ENCODE results near the gene SLC36A1.
"Not testable (repeated sequence)": the region's sequence is repeated elsewhere in the genome, so short reads cannot be mapped to it uniquely, and the experiment has no call there.

SLC36A1 gene

DNA sequence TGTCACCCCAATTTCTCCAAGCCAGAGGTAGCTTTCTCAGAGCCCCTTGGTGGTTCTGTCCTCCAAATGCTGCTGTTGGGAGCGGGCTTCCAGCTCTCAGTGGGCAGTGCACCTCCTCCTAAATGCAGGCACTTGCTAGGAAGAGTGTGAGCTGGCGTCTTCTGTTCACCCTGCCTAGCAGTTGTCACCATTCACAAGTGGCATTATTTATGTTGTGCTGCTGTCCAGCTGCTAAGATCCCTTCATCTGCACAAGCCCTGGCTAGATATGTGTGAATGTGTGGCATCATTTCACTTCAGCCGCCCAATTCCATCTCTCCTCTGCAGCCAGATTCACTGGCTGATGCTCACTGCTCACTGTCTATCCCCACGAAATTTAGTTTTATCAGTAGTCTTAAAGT is 43.7 kb downstream of the SLC36A1 start:
- no peak for DNase-seq

DNA sequence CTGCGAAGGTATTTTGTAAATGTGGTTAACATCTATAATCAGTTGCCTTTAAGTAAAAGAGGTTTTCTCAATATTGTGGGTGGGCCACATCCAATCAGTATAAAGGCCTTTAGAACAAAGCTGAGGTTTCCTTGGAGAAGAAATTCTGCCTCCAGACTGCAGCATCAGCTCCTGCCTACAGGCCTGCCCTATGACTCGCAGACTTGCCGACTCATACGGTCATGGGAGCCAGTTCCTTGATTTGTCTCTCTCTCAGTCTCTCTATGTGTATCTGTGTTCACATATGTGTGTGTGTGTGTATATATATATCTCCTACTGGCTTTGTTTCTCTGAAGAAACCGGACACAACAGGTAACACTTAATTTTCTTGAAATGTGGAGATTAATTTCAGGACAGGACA is 45.3 kb downstream of the SLC36A1 start:
- peak; percentile 51 for DNase-seq

DNA sequence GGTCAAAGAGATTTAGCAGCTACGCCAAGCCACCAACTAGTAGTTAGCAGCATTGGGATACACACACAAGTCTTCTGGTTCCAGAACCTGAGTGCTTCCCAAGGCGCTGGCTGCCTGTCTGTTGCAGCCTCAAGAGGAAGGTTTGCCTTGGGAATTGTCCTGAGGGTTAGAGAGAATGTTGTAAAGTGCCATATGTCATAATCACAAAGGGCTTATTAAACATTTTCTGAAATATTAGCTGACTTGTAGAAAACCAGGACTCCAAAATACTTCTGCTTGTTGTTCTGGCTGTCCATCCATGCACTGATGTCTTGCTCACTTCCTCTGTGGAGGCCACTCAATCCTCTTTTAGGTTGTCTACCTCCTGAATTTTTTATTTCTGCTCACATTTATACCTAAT is 46.3 kb downstream of the SLC36A1 start:
- DNase-seq, result no peak

DNA sequence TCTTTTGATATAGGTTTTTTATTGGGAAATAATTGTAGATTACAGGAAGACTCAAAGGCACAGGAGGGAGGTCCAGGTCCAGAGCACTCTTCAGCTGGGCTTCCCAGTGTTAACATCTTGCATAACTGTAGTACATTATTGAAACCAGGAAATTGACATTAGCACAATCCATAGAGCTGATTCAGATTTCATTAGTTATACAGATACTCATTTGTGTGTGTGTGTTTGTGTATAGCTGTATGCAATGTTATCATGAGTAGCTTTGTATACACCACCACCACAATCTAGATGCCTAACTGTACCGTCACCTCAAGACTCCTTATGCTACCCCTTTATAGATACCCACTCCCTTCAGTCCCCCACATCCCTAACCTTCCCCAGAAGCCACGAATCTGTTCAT is 47.9 kb downstream of the SLC36A1 start:
- no peak for DNase-seq

DNA sequence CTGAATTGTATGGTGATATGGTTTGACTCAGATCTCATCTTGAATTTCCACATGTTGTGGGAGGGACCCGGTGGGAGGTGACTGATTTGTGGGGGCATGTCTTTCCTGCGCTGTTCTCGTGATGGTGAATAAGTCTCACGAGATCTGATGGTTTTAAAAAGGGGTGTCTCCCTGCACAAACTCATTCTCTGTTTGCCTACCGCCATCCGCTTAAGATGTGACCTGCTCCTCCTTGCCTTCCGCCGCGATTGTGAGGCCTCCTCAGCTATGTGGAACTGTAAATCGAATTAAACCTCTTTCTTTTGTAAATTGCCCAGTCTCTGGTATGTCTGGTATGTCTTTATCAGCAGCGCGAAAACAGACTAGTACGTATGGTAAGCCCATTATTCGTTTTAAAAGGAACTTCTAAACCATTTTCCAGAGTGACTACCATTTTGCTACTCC is 48.7 kb downstream of the SLC36A1 start:
- DNase-seq, result no peak

DNA sequence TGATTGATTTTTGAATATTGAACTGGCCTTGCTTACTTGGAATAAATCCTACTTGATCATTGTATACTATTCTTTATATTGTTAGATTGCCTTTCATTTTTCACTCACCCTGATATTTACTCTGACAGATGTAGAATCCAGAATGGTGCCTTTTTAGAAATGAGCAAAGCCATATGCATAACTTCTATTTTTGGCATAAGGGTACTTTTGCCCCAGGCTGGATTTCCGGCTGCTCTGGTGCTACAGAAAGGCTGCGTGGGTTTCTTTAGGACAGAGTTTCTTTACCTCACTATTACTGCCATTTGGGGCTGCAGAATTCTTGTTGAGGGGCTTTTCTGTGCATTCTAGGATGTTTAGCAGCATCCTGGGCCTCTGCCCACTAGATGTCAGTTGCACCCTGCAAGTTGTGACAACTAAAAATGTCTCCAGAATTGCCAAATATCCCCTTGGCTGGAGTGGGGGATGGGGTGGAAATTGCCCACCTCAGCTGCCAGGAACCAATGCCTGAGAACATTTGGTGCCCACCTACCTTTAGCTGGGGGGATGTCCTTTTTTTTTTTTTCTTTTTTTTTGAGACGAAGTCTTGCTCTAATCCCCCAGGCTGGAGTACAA is 50.1 kb downstream of the SLC36A1 start:
- DNase-seq, result no peak

DNA sequence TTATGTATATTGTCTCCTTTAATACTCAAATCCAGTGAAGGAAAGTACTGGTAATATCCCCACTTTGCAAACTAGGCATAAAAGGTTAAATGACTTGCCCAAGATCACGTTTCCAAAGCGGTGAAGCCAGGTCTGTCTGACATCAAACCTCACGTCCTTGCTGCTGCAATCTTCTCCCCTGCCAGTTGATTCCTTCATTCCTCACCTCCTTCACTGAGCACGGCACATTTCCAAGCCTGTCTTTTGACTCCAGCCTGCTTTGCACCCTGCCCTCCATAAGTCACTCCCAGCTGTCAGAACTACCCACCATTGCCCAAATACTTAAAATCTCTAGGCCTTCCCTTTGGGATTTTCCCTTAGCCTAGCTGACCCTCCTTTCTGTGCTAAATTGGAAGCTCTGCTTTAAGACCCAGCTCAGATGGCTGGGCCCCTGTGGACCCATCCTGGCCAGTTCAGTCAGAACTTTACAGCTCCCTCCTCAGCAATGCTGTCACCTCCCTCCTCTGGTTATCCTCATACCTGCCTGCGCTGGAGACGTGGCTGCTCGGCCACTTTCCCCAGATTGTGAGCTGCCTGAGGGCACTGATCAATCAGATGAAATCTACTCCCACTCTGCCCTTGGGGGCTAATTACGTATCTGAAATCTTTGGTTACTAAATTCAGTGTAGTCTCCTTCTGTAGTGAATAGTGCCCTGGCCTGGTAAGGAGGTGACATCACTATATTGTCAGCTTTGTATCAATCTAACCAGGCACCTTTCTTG is 51.2 kb downstream of the SLC36A1 start:
- no peak for DNase-seq

DNA sequence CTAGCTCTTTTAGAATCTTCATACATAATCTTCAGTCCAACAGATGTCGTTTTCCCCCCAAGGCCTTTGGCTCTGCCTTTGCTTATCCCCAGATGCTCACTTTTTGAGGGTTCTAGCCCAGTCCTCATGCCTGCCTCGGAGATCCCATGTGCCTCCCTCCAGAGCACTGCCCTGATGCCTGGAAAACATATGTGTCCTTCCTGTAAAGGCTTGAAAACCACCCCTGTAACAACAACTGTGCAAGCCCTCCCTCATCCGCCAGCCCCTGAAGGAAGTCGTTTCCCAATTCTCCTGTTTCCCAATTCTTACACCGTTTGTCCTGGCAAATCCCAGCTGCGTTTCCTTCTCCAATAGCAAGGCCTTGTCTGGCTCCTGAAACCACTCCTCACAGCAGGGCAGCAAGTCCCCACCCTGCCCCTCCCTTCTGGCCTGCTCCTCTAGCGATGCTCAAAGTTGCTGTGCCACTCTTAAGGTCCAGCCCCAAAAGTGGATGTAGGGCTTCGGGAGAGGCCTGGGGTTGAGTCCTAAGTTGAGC is 52.2 kb downstream of the SLC36A1 start:
- DNase-seq, result no peak

DNA sequence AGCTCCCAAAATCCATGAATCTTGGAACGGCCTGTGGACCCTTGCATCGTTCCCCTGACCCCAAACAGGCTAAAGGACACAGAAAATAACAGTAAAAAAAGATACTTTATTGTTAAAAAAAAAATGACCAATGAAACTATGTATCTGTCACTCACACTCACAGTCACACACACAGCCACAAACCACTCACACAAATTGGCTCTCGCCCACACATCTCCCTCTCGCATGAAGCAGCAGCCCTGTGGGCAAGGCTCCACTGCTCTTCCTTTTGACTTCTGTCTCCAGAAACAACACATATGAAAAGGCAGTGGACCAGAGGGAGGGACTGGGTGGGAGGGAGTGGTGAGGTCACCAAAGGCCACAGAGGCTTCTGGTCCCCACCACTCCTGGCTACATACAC is 56.6 kb downstream of the SLC36A1 start:
- peak; percentile 8 for DNase-seq

DNA sequence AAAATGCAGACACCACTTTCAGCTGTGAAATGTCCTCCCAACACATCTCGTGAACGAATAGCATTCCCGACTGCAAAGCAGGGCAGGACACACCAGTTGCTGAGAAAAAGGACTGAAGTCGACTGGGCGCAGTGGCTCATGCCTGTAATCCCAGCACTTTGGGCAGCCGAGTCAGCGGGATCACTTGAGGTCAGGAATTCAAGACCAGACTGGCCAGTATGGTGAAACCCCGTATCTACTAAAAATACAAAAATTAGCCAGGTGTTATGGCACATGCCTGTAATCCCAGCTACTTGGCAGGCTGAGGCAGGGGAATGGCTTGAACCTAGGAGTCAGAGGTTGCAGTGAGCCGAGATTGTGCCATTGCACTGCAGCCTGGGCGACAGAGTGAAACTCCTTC is 60.9 kb downstream of the SLC36A1 start:
- not testable (repeated sequence) for DNase-seq

DNA sequence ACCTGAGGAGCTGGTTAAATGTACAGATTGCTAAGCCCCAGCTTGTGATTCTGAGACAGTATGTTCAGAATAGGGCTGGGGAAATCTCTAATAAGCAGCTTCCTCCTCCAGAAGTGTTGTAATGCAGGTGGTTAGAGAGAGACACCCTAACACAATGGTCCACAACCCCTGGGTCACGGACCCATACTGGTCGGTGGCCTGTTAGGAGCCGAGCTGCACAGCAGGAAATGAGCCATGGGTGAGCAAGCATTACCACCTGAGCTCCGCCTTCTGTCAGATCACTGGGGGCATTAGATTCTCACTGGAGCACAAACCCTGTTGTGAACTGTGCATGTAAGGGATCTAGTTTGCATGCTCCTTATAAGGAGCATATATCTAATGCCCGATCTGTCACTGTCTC is 61.8 kb downstream of the SLC36A1 start:
- DNase-seq, result no peak

DNA sequence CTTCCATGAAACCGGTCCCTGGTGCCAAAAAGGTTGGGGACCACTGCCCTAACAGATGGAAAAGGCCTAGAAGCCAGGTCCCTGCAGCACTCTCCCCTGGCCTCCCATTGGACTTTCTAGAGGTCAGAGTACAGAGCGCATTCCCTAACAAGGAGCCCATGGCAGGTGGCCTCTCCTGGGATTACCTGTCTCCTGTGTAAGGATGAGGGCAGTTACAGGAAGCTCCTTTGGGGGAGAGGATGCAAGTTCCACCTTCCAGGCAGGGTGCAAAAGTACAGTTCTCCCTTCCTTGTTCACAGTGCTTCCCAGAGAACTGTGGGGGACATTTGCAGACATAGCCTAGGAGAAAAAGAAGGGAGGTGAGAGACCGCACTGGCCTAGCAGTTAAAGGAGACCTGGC is 62.4 kb downstream of the SLC36A1 start:
- no peak for DNase-seq

DNA sequence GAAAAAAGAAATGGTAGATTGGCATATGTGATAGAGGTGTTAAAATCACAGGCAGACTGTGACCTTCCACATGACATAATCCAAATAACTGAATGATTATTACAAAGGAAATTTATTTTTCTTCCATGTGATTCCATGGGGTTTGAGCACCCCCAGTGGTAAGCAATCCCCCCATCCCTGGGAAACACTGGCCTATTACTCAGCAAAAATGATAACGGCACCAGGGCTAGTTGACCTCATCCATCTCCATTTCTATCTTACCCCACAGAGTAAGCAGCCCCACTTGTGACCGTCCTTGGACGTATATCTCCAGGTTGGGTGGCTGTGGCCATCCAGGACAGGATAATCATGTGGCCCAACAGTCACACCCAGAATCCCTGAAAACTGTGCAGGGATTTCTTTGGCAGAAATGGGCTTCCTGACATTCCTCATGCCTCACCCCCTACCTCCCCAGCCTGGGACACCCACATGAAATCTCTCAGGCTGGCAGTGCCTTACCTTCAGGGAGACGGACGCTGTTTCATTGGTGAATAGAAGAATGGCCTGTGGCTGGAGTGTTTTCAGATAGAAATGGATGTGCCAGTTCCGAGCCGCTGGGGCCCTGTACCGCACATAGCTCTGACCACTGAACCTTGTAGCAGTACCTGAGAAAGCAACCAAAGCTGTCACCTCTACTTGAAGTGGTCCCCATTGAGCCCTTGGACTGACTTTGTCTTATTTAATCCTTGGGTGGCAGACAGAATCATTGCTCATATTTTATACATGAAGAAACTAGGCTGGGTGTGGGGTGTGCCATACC is 69.9 kb downstream of the SLC36A1 start:
- no peak for DNase-seq

DNA sequence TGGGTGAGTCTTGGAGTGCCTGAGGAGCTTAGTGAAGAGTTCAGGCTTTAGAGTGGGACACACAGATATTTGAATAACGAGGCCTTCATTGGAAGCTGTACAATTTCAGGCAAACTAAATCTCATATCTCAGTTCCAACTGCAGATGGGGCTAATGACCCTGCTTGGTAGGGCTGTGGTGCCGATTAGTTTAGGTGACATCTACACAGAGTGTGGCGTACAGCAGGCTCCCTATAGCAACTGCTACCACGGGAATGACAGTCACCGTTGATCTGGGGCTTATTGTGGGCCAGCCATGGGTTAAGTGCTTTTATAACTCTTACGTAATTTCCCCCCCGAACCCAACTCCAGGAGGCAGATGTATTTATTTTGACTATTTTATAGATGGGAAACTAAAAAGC is 72.9 kb downstream of the SLC36A1 start:
- DNase-seq, result no peak

DNA sequence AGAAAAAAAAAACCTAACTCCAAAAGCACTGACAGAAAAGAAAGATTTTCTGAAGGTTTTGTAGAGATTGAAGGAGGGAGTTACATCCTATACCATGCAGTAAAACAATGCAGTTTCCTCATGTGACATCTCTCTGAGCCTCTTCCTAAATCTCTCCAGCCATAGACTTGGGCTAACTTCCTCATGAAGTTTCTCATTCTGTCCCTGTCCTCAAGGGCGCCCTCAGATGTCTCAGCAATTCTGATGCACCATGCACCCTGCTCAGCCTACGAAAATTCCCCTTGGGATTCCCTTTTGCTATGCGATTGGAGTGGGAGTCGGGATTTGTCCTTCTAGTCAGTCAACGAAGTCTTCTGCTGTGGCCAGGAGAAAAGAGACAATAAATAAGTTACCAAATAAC is 74.8 kb downstream of the SLC36A1 start:
- no peak for DNase-seq

DNA sequence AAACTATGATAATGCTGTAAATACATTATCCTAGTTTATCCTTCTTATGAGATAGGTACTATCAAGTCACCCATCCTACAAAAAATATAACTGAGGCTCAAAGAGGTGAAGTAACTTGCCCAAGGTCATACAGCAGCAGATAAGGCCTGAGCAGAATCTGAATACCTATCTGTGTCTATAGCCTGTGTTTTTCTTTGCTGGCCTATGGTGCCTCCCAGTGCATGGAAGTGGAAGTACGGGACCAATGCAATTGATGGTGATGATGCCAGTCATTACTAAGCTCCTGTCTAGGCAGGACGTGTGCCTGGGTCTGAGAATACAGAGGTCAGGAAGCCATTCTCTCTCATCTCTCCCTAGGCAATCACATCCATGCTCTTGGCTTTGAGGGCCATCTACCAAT is 75.9 kb downstream of the SLC36A1 start:
- DNase-seq, result peak; percentile 57

DNA sequence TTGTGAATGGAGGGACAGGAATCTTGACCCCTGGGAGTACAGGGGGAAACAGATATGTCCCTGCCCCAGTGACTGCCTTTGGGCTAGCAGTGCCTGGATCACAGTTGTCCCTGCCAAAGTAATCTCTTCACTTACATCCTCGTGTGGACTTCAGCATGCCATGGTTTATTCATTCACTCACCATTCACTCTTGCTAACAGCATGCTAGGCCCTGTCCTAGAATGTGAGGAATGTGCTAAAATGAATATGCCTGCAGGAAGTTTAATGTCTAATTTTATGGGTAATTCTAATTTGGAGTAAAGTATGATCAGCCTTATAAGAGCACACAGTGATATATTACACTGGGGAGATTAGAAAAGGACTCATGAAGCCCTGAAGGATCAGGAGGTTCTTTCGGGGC is 80.8 kb downstream of the SLC36A1 start:
- no peak for DNase-seq

DNA sequence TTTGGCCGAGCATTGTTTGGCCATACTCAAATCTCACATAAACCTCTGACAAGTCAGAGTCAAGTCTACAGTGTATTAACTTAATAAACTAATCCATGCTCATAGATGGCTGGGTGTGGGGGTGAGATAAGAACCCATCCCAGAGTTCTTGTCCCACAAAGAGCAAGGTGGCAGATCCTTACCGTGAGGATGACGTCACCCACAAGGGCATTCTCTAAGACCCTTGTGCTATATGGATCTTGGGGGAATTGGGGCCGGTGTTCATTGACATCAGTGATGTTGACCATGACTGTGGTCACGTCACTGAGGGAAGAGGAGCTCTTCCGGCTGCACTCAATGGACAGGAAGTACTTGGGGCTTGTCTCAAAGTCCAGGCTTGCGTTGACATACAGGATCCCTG is 81.6 kb downstream of the SLC36A1 start:
- DNase-seq, result no peak

DNA sequence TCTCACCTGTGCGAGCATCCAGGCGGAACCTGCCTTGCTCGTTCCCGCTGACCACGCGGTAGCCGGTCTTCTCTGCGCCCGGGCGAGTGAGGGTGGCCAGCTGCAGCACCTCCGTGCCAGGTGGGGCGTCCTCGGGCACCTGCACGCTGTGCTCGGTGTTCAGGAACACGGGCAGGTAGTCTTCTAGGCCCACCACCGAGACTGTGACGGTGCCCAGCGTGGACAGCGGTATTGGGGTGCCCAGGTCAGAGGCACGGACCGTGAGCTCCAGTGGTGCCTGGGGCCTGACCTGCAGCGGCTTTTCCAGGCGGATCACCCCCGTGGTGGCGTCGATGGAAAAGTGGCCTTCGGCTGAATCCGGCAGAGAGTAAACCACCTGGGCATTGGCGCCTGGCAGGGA is 84.2 kb downstream of the SLC36A1 start:
- DNase-seq, result no peak

DNA sequence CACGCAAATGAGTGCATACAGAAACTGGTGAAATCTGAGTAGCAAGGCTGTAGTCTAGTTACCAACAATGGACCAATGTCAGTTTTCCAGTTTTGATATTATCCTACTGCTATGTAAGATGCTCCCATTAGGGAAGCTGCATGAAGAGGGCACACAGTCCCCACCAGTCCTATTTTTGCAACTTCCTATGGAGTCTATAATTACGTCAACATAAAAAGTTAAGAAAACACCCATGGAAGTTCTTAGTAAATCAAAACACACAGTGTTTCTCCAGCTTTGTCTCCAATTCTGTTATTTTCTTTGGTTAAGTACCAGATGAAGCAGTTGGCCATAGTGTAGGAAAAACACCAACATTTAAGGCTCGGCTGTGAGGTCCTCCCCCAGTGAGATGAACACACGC is 85.0 kb downstream of the SLC36A1 start:
- no peak for DNase-seq

DNA sequence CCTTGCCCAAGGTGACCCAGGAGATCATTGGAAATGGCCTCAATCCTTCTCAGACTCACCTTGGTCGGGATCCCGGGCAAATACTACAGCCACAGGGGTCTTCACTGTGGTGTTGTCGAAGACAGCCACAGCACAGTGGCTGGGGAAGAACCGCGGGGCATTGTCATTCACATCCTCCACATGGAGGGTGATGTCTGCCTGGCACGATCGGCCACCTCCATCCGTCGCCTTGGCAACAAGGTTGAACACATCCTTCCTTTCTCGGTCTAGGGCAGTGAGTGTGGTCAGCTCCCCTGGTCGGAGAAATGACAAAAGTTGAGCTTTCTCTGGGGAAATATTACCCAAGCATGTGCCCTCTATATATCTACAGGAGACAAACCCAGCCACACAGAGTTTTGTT is 86.9 kb downstream of the SLC36A1 start:
- DNase-seq, result no peak

DNA sequence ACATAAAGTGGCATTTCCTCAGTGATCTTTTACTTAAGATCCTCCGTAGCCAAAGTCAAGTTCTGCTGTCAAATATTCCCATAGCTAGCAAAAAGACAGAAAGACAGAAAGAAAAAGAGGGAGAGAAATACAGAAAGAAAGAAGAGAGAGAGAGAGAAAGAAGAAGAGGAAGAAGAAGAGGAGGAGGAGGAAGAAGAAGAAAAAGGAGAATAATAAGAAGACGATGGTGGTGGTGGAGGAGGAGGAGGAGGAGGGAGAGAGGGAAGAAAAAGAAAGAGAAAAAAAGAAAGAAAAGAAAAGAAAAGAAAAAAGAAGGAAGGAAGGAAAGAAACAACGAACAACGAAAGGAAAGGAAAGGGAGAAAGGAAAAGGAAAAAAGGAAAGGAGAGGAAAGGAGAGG is 89.6 kb downstream of the SLC36A1 start:
- DNase-seq, result no peak

DNA sequence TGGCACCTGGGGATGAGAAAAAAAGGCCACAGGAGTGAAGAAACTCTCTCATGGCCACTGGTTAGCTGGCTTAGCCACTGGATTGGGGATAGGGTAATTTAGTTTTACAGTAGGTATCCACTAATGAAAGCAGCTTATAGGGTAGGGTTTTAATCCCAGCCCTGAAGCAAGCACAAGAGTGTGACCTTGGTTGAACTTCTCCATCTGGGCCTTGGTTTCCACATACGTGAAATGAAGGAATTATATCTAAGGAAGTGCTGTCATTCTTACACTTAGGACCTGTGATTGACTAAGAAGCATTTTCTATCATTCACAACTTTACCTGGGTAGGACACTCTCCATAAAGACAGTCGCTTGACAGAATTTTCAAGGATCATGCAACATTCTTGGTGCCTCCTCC is 94.2 kb downstream of the SLC36A1 start:
- DNase-seq, result no peak
